Measurements from ENCODE around the gene PRKAG1.

The PRKAG1 gene

DNA sequence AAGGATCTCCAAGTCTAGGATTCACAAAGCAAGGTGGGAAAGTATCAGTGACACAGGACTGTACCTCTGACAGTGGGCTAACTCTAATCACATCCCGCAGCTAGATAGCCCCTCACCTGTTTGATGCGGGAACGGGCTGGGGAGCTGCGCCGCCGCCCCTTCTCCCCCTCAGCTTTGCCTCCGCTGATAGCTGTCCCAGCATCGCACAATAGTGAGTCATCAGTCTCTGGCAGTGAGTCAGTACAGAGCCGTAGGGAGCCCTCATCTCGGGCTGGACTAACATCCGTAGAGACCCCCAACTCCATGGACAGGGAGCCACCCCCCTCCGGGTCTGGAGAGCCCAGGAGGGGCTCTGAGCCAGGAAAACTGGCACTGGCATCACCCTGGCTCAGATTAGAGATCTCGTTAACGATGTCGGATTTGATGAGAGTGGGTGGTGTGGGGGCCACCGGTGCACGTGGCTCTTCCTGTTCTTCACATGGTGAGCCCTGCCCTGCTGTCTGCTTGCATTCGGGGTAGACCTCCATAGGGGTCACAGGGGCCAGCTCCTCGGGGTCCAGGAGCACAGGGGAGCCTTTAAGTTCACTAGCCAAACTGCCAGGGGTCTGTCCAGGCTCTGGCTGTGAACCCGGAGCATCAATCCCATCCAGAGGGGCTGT lies 31.1 kb upstream of the PRKAG1 start:
- H3K4me3 ChIP-seq (ENCODE audit: low read depth, low read length) = no peak overlapping the region
- TF ChIP-seq, protein P1, sequence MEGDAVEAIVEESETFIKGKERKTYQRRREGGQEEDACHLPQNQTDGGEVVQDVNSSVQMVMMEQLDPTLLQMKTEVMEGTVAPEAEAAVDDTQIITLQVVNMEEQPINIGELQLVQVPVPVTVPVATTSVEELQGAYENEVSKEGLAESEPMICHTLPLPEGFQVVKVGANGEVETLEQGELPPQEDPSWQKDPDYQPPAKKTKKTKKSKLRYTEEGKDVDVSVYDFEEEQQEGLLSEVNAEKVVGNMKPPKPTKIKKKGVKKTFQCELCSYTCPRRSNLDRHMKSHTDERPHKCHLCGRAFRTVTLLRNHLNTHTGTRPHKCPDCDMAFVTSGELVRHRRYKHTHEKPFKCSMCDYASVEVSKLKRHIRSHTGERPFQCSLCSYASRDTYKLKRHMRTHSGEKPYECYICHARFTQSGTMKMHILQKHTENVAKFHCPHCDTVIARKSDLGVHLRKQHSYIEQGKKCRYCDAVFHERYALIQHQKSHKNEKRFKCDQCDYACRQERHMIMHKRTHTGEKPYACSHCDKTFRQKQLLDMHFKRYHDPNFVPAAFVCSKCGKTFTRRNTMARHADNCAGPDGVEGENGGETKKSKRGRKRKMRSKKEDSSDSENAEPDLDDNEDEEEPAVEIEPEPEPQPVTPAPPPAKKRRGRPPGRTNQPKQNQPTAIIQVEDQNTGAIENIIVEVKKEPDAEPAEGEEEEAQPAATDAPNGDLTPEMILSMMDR (IDR thresholded peaks at IDR 0.05; ENCODE audit: insufficient read depth, low read depth, low read length, missing control alignments) = no peak
- DNase-seq (ENCODE audit: low read depth) = no peak

DNA sequence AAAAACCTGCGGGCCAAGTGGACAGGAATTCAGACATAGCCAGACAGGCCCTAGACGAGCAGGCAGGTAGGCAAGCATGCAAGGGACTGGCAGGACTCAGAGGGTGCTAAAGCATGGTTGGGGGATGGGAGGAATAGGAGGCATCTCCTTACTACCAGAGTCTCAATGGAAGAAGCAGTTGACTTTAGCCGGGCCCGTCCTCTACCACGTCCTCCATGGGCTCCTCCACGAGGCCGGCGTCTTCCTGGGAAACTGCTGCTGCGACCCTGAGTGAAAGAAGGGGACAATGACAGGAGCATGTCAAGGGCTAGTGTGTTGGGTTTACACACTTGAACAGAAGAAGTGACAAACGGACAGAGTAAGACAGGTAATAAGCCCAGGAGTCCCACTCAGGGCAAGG lies 30.4 kb upstream of the PRKAG1 start:
- H3K4me3 ChIP-seq (ENCODE audit: low read depth, low read length) = no peak overlapping the region
- TF ChIP-seq, protein P1 (IDR thresholded peaks at IDR 0.05; ENCODE audit: insufficient read depth, low read depth, low read length, missing control alignments) = no peak
- DNase-seq (ENCODE audit: low read depth) = no peak

DNA sequence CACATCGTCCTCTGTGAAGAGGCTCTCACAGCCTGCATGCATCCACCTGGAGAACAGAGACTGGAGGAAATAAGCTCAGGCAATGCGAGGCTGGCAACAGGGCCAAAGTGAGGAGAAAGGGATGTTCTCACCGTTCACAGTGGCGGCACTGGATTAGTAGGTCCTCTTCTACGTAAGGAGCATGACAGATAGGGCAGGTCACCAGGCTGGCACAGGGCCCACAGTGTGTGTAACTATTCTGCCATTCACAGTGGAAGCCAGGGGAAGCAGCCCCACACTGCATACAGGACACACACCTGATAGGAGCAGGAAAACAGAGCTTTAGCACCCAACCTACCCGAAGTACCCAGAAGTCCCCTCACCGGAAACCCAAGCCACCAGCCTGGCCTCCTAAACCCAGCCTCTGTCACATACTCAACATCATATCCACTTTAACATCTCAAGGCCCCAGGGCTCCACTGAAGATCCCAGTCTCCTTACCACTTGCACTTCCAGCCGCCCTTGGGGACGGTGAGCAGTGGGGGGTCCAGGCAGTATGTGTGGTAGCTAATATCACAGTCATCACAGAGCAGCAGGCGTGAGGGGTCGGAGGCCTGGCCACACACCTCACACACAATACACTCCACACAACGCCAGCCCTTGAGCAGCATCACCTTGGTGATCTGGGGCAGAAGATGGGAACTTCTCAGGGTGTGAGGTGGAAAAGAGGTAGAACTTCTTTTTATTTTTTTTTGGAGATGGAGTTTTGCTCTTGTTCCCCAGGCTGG lies 27.7 kb upstream of the PRKAG1 start:
- TF ChIP-seq, protein P1 (IDR thresholded peaks at IDR 0.05; ENCODE audit: insufficient read depth, low read depth, low read length, missing control alignments) = no peak
- no peak overlapping the region for H3K4me3 ChIP-seq (ENCODE audit: low read depth, low read length)
- no peak for DNase-seq (ENCODE audit: low read depth)

DNA sequence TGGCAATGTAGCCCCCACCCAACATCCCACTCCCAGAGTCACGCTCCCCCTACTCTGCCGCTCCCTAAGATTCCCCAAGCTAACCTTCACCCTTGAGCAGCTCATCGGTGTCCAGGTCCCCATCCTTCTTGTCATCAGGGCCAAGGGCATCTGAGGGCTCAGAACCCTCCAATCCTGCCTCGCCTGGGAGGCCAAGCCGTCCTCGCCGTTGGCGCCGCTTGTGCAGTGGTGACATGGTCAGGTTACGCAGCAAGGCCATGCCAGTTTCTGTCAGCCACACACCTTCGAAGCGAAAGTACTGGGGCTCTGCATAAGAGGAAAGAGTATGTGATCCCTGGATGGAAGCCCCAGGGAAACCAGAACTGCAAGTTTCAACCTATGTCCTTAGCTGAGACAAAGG lies 26.1 kb upstream of the PRKAG1 start:
- no peak overlapping the region for H3K4me3 ChIP-seq (ENCODE audit: low read depth, low read length)
- TF ChIP-seq, protein P1 (IDR thresholded peaks at IDR 0.05; ENCODE audit: insufficient read depth, low read depth, low read length, missing control alignments) = no peak
- no peak for DNase-seq (ENCODE audit: low read depth)

DNA sequence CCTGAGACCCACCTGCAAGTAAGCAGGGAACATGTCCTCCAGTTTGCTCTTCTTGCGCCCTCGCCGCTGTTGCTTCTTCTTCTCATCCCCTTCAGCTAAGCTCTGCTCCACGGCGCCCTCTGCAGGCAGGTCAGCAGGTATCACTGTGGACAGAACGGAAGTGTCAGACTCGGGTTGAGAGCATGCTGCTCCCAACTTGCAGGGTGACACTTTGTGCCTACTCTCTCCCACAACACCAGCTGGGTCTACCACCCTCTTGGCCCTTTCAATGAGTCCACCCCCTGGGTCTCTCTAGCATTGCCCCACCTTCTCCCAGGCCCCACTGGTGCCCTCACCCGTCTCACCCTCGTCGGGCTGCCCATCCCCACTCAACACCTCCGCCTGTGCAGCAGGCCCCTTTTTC lies 25.3 kb upstream of the PRKAG1 start:
- DNase-seq (ENCODE audit: low read depth) = peak; percentile 77
- no peak overlapping the region for H3K4me3 ChIP-seq (ENCODE audit: low read depth, low read length)
- TF ChIP-seq, protein P1 (IDR thresholded peaks at IDR 0.05; ENCODE audit: insufficient read depth, low read depth, low read length, missing control alignments) = peak; percentile 80

DNA sequence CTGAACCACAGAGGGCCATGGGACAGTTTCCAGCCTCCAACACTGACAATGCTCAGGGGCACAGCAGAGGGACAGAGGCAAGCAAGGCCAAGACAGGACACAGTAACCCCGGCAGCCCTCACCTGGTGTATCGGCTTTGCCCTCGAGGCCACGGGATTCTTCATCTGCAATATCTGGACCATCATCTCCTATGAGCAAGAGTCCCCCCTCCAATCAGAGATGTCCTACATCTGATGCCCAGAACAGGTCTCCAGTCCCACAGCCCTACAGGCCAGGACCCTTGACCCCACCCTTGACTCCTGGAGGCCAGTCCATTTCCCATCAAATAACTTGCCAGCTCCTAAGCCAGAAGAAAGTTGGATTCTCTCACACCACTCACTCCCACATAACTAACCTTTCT lies 24.7 kb upstream of the PRKAG1 start:
- H3K4me3 ChIP-seq (ENCODE audit: low read depth, low read length) = no peak overlapping the region
- TF ChIP-seq, protein P1 (IDR thresholded peaks at IDR 0.05; ENCODE audit: insufficient read depth, low read depth, low read length, missing control alignments) = no peak
- DNase-seq (ENCODE audit: low read depth) = no peak
